GM10847 (cell line): ENCODE measurements around the gene FCN3.

Experiments used
- POLR2A ChIP-seq: IDR thresholded peaks from 2 replicates; pipeline ENCODE4 v1.6.1; 2011; ENCODE audit not compliant: insufficient read length; ENCODE audit errors: extremely low read depth

Gene FCN3

GRCh38 chr1:27368869-27369582, 5.6 kb downstream of the FCN3 start:
- TF ChIP-seq POLR2A = no peak

DNA sequence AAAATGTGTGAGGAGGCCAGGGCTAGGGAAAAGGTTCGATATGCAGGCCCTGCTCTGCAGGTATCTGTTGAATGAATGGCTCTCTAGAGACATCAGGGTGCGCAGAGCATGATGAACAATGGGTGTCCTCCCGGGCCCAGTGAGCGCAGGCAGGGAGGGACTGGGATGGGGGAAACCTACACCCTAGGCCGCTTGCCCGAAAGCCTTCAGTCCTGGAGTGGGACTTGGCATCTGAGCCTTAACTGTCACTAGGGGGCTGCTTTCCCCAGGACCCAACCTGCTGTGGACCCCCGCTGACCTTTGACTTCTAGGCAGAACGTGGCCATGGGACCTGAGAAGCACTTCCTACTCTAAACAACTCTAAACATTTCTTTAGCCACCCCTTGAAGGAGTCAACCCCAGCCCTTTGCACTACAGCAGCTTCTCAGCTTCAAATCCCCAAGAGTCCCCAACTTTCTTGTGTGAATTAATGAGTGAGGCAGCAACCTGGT, 7.4 kb downstream of the FCN3 start:
- no peak for TF ChIP-seq POLR2A

DNA sequence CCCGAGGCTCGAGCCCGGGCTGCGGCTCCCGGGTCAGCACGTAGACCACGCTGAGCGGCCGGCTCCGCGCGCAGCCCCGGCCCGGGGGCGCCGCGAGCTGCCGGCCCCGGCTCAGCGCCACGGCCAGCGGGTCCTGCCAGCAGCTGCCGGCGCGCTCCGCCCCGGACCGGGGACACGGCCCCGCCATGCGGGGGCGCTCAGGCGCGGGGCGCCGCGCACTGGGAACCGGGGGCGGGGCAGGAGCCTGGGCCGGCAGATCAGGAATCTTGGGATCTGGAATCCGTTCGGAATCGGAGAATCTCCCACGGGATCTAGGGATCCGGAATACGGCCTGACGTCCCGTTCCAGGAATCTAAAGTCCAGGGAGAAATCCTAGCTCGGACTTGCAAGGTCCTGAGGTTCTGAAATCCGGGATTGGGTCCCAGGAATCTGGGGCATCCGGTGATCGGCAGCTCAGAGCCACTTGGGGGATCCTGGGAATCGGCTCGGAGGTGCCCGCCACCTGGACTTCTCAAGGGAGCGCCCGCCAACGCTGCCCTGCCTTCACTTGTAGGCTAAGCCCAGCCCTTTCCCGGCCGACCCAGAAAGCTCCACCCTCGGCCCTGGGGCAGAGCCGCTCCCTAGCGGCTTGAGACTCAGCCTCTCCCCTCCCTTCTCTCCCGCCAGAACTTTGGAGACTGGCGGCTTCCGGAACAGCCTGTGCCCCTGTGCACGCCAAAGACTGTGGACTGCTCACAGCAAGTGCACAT, 8.0 kb downstream of the FCN3 start, which contains the start of gene MAP3K6:
TSS of gene MAP3K6 (minus strand) at position 551 of the 749 bp plus-strand sequence. CDS start at position 187, 364 bp downstream.
- TF ChIP-seq POLR2A = no peak

DNA sequence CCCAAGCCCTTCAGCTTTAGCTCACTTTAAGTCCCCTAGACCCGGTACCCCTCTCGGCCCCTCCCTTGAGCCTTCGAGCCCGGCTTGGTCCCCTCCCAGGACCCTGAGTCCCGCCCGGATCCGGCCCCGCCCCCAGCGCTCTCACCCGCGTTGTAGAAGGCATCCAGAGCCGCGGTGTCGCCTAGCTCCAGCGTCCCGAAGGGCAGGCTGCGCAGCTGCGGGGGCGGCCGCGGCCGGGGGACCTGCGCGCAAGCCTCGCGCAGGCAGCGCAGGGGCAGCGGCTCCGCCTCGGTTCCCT, 8.6 kb downstream of the FCN3 start:
- TF ChIP-seq POLR2A = no peak

GRCh38 chr1:27365372-27366112, 9.1 kb downstream of the FCN3 start:
- TF ChIP-seq POLR2A = no peak

- TF ChIP-seq POLR2A = no peak
Observed at GRCh38 chr1:27364696-27365371, 9.8 kb downstream of the FCN3 start.

DNA sequence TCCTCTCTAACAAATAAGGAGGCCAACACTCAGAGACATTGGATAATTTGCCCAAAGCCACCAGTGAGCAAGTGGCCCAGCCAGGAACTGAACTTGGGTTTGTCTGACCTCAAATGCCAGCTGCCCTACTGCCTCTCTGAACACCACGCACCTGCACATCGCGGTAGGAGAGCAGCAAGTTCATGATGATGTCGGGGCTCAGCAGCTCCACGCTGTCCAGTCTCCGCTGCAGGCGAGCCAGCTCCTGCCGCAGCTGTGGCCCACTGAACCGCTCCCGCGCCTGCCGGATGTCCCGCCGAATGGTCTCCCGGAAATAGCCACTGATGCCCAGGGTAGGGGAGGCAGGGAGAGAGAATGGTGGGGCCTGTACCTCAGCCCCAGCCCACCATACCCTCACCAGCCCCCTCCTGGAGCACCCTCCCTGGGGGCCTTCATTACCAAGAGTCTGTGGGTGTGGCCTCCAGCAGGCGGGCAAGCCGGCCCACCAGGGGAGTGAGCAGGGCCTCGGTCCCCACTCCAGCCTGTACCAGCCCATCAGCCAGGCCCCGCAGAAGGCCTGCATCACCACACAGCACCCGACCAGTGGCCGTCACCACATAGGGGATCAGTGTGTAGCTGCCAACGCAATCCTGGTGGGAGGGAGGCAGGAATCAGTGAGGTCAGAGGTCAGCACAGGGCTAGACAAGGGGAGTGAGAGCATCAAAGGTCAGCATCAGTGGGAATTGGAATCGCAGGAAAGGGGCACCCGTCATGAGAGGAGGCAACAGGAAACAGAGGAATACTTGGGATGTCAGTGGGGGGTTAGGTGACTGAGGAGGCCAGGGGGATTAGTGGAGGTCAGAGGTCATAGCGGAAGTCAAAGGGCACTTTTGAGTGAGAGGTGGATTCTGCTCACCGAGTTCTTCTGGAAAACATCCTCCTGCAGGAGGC, 10.6 kb downstream of the FCN3 start:
- no peak for TF ChIP-seq POLR2A

GRCh38 chr1:27361553-27361952, 13.1 kb downstream of the FCN3 start:
- no peak for TF ChIP-seq POLR2A

DNA sequence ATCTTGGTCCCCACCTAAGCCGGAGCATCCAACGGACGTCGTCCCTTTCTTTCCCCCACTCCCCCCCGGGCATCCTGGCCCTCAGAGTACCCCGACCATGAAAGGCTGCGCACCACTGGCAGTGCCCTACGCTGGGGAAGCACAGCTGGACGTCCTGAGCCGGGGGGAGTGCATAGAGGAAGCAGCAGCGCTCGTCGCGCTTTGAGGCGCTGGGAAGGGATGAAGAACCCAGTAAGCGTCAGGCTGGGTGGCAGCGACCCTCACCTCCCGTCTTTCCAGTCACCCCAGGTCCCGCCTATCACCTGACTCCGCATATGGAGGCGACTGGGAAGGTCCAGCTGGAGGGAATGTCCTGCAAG, 13.6 kb downstream of the FCN3 start:
- TF ChIP-seq POLR2A = no peak

- TF ChIP-seq POLR2A = no peak
Observed at GRCh38 chr1:27360159-27361043, 14.2 kb downstream of the FCN3 start.

DNA sequence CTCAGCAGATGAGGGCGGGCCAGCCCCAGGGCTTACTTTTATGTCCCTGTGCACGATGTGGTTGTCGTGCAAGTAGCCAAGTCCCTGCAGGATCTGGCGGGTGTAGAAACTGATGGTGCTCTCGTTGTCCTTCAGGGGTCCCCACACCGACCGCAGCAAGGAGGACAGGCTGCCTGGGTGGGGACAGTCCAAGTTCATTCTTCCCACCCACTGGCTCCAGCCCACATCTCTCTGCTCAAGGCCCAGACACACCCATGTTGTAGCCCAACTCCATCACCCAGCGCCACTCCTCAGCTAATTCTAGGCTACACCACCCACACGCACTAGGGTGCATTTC, 14.8 kb downstream of the FCN3 start:
- TF ChIP-seq POLR2A = no peak

DNA sequence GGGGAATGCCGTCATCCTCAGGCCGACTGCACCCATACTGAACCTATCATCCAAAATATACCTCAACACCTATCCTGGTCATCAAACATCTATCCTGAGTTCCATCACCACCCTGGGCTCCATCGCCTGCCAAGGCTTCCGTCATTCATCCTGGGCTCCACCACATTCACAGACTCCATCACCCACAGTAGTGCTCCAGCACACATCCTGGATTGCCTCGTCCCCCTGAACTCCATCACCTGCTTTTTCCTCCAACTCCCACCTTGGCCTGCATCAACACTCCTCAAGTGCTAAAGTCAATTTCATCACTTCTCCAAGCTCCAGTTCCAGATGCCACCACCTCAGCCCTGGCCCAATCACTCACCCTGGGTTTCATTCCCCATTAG, 15.7 kb downstream of the FCN3 start:
- TF ChIP-seq POLR2A = no peak

GRCh38 chr1:27358038-27358927, 16.3 kb downstream of the FCN3 start:
- no peak for TF ChIP-seq POLR2A
